DND-41 (cell line): ENCODE measurements around the gene POFUT2.

Source experiments
- ATAC-seq: fragments of 200-7000 bp; cut with Tn5 transposase; 3 replicates; pipeline ENCODE4 v1.9.1; 2021; ENCODE audit warnings: low read depth; ENCODE audit not compliant: insufficient read depth
- DNase-seq: peaks from one replicate; pipeline ENCODE4 v3.0.0-alpha.2; 2020
- H2AFZ ChIP-seq: 2 replicates; pipeline ENCODE4 v1.6.0; 2012; ENCODE audit warnings: low read depth, low read length
- H3K27ac ChIP-seq: 2 replicates; pipeline ENCODE4 v1.5.1; 2012; ENCODE audit warnings: low read length, inconsistent platforms
- H3K27me3 ChIP-seq: fragments of 200-600 bp; sonication (generic); 2 replicates; pipeline ENCODE4 v1.6.0; 2012; ENCODE audit warnings: low read length, mild to moderate bottlenecking, inconsistent platforms; ENCODE audit not compliant: insufficient read depth, poor library complexity
- H3K36me3 ChIP-seq: 2 replicates; pipeline ENCODE4 v1.5.1; 2012; ENCODE audit warnings: low read length, inconsistent platforms; ENCODE audit not compliant: insufficient read depth
- H3K4me1 ChIP-seq: 2 replicates; pipeline ENCODE4 v1.5.1; 2012; ENCODE audit warnings: mild to moderate bottlenecking, low read length; ENCODE audit not compliant: insufficient read depth
- H3K4me2 ChIP-seq: 2 replicates; pipeline ENCODE4 v1.6.0; 2012; ENCODE audit warnings: mild to moderate bottlenecking, moderate library complexity, low read length, inconsistent platforms; ENCODE audit not compliant: insufficient read depth
- H3K4me3 ChIP-seq, 2 experiments: fragments of 200-600 bp in 1 of 2; shearing (Covaris generic) in 1 of 2; 2 replicates each; pipeline ENCODE4 v1.5.1; 2012 to 2016; ENCODE audit warnings: inconsistent platforms in 2 of 2, low read length in 2 of 2, mild to moderate bottlenecking in 2 of 2, low read depth in 1 of 2, moderate library complexity in 1 of 2
- H3K79me2 ChIP-seq: 2 replicates; pipeline ENCODE4 v1.6.0; 2012; ENCODE audit warnings: low read length, inconsistent platforms; ENCODE audit not compliant: insufficient read depth
- H3K9ac ChIP-seq: 2 replicates; pipeline ENCODE4 v1.6.0; 2012; ENCODE audit warnings: low read depth, mild to moderate bottlenecking, inconsistent platforms, low read length, moderate library complexity
- H3K9me3 ChIP-seq: 2 replicates; pipeline ENCODE4 v1.5.1; 2012; ENCODE audit warnings: low read length, moderate library complexity, mild to moderate bottlenecking, inconsistent platforms; ENCODE audit not compliant: insufficient read depth, severe bottlenecking
- H4K20me1 ChIP-seq: 2 replicates; pipeline ENCODE4 v1.6.0; 2012; ENCODE audit warnings: low read length; ENCODE audit not compliant: insufficient read depth
- EZH2 ChIP-seq: IDR thresholded peaks from 3 replicates; pipeline ENCODE4 v1.6.1; 2012; ENCODE audit warnings: borderline replicate concordance, low read depth, mild to moderate bottlenecking, moderate library complexity, low read length, inconsistent platforms; ENCODE audit not compliant: severe bottlenecking
- TF ChIP-seq, protein P1 (sequence below): IDR thresholded peaks from 2 replicates; pipeline ENCODE4 v1.5.1; 2012; ENCODE audit warnings: borderline replicate concordance, low read length, moderate library complexity, mild to moderate bottlenecking; ENCODE audit not compliant: poor library complexity, severe bottlenecking; ENCODE audit errors: extremely low read depth

Gene POFUT2

GRCh38 chr21:45313015-45313414, 25.3 kb upstream of the POFUT2 start:
- TF ChIP-seq, protein P1, sequence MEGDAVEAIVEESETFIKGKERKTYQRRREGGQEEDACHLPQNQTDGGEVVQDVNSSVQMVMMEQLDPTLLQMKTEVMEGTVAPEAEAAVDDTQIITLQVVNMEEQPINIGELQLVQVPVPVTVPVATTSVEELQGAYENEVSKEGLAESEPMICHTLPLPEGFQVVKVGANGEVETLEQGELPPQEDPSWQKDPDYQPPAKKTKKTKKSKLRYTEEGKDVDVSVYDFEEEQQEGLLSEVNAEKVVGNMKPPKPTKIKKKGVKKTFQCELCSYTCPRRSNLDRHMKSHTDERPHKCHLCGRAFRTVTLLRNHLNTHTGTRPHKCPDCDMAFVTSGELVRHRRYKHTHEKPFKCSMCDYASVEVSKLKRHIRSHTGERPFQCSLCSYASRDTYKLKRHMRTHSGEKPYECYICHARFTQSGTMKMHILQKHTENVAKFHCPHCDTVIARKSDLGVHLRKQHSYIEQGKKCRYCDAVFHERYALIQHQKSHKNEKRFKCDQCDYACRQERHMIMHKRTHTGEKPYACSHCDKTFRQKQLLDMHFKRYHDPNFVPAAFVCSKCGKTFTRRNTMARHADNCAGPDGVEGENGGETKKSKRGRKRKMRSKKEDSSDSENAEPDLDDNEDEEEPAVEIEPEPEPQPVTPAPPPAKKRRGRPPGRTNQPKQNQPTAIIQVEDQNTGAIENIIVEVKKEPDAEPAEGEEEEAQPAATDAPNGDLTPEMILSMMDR: no peak
- no peak for TF ChIP-seq EZH2
- Histone ChIP-seq H3K36me3 (no peaks in the 10 kb centered on the region), H3K79me2 (no peaks in the 10 kb centered on the region), H3K4me3 (no peak overlapping the region), H4K20me1 (no peaks in the 10 kb centered on the region; the same call in 1 of the 2 replicates), H3K27me3 (no peaks in the 10 kb centered on the region), H3K27ac (no peak overlapping the region), H3K4me2 (no peak overlapping the region), H2AFZ (no peak overlapping the region), H3K4me1 (no peaks in the 10 kb centered on the region), H3K9me3 (no peaks in the 10 kb centered on the region), H3K9ac (no peak overlapping the region)
- DNase-seq (no peak), ATAC-seq (no peak)

DNA sequence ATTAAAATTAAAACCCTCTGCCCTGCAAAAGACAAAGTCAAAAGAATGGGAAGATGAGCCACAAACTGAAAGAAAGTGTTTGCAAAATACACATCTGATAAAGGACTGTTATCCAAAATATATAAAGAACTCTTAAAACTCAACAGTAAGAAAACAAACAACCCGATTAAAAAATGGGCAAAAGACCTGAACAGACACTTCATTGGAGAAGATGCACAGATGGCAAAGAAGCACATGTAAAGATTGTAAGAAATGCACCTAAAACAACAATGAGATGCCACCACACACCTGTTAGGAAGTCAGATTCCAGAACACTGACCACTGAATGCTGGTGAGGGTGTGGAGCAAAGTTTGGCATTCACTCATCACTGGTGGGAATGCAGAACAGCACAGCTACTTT, 24.6 kb upstream of the POFUT2 start:
- no peak overlapping the region for H3K27ac ChIP-seq
- no peak overlapping the region for H3K4me2 ChIP-seq
- H3K27me3 ChIP-seq: no peaks in the 10 kb centered on the region
- TF ChIP-seq EZH2: no peak
- TF ChIP-seq, protein P1: no peak
- H3K4me1 ChIP-seq: no peaks in the 10 kb centered on the region
- ATAC-seq (no peak), DNase-seq (no peak)
- no peak overlapping the region for H3K9ac ChIP-seq
- no peak overlapping the region for H2AFZ ChIP-seq
- H3K36me3 ChIP-seq: no peaks in the 10 kb centered on the region
- no peak overlapping the region for H3K4me3 ChIP-seq
- H3K79me2 ChIP-seq: no peaks in the 10 kb centered on the region
- H4K20me1 ChIP-seq: no peaks in the 10 kb centered on the region; the same call in 1 of the 2 replicates
- no peaks in the 10 kb centered on the region for H3K9me3 ChIP-seq

- DNase-seq: no peak
- Histone ChIP-seq H3K27me3 (no peaks in the 10 kb centered on the region), H2AFZ (no peak overlapping the region), H3K36me3 (no peaks in the 10 kb centered on the region), H3K9ac (no peak overlapping the region), H3K79me2 (no peaks in the 10 kb centered on the region), H4K20me1 (no peaks in the 10 kb centered on the region; the same call in 1 of the 2 replicates), H3K4me2 (no peak overlapping the region), H3K4me1 (no peaks in the 10 kb centered on the region), H3K9me3 (no peaks in the 10 kb centered on the region), H3K27ac (no peak overlapping the region), H3K4me3 (no peak overlapping the region)
- no peak for ATAC-seq
- TF ChIP-seq, protein P1: no peak
- TF ChIP-seq EZH2: no peak
Measured at GRCh38 chr21:45310459-45310858, 22.8 kb upstream of the POFUT2 start.

DNA sequence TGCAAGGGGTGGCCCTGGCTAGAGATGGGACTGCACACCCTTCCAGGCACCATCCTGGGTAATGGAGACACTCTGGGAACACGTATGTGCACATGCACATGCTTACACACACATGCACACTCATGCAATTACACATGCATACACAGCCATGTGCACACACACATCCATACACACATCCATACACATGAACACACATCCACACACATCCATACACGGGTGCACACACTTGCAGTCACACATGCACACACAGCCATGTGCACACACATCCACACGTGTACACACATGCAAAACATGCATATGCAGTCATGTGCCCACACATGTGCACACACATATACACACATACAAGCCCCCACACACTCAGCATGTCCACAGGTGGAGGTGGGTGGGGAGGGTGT, 22.3 kb upstream of the POFUT2 start:
- no peaks in the 10 kb centered on the region for H3K27me3 ChIP-seq
- ATAC-seq (no peak), DNase-seq (no peak)
- H3K4me2 ChIP-seq: no peak overlapping the region
- H3K4me1 ChIP-seq: no peaks in the 10 kb centered on the region
- H4K20me1 ChIP-seq: no peaks in the 10 kb centered on the region; the same call in 1 of the 2 replicates
- no peak overlapping the region for H2AFZ ChIP-seq
- H3K4me3 ChIP-seq: no peak overlapping the region
- no peaks in the 10 kb centered on the region for H3K36me3 ChIP-seq
- H3K9ac ChIP-seq: no peak overlapping the region
- H3K79me2 ChIP-seq: no peaks in the 10 kb centered on the region
- TF ChIP-seq EZH2: no peak
- TF ChIP-seq, protein P1: no peak
- H3K9me3 ChIP-seq: no peaks in the 10 kb centered on the region
- H3K27ac ChIP-seq: no peak overlapping the region
